ENCODE data around the gene C16orf87.

C16orf87 gene

GRCh38 chr16:46748775-46749705 is 81.9 kb downstream of the C16orf87 start:
- no peak for DNase-seq

GRCh38 chr16:46747777-46748651 is 83.0 kb downstream of the C16orf87 start, which contains the start of gene MYLK3:
Gene MYLK3 (minus strand): TSS chr16:46748344. CDS start chr16:46748193, 151 bp downstream.
- no peak for DNase-seq

DNA sequence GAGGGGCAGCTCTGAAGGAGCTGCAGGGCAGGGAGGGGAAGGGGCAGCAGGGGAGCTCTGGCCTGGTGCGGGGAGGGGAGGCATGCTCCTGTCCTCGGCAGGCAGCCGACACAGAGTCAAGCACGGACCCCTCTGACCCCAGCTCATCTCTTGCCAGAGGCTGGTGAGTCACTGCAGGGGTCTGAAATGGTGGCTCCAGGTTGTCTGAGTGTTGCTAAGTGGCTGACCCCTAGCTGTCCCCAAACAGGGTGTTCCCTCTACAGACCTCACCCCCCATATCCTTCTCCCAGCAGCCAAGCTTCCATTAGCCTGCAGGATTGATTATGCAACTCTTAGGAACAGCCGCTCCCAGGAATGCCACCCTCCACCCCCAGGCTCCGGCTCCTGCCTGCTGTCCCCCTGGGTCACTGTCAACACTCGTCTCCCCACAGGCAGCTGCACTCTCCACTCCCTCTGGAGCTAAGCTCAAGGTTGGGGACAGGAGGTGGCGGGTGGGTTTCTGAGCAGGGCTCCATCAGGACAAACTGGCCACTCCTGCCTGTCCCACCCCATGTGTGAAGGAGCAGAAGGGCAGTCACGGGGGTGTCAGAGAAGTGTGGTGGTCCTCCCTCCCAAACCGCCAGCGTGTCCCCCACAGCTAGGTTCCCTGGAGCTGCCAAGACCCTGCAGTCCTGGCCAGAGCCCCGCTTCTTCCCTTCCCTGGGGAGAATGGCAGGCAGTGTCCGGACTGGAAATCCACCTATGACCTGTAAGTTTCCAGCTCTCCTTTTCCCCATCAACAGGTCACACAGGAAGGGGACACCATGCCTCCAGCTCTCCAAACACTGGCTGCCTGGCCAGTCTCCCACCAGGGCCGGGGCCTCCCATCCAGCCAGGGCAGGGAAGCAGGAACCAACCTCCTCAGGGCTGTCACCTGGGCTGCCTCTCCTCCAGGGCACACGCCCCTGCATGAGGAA is 83.9 kb downstream of the C16orf87 start:
- DNase-seq = no peak

Data from NCI-H1417 treated with DMSO at 0.1 percent for 48 hours (cell line).